HG03439 (cell line): Measurements from ENCODE around the gene NRP1.
A peak's percentile ranks its signal among the peaks of the same experiment; 100 is the strongest.

Source experiments
- ATAC-seq: cut with Tn5 transposase; IDR thresholded peaks from one replicate; pipeline ENCODE4 v1.9.1; 2021; ENCODE audit warnings: mild to moderate bottlenecking, moderate library complexity; ENCODE audit not compliant: unreplicated experiment

Gene NRP1

GRCh38 chr10:33267708-33268107, 66.8 kb downstream of the NRP1 start:
- no peak for ATAC-seq

GRCh38 chr10:33265621-33266020, 68.8 kb downstream of the NRP1 start:
- peak; percentile 54 for ATAC-seq

- ATAC-seq = no peak
Observed at GRCh38 chr10:33263453-33263852, 71.0 kb downstream of the NRP1 start.

GRCh38 chr10:33262871-33263270, 71.6 kb downstream of the NRP1 start:
- no peak for ATAC-seq

GRCh38 chr10:33260403-33261149, 73.9 kb downstream of the NRP1 start:
- no peak for ATAC-seq

- no peak for ATAC-seq
Observed at GRCh38 chr10:33258967-33259366, 75.5 kb downstream of the NRP1 start.

GRCh38 chr10:33257439-33258080, 76.9 kb downstream of the NRP1 start:
- no peak for ATAC-seq

- no peak for ATAC-seq
Observed at GRCh38 chr10:33256458-33256857, 78.0 kb downstream of the NRP1 start.

- no peak for ATAC-seq
Observed at GRCh38 chr10:33254556-33255160, 79.8 kb downstream of the NRP1 start.

GRCh38 chr10:33253411-33253810, 81.1 kb downstream of the NRP1 start:
- ATAC-seq = no peak

- ATAC-seq = no peak
Observed at GRCh38 chr10:33252794-33253203, 81.7 kb downstream of the NRP1 start.

- ATAC-seq = no peak
Observed at GRCh38 chr10:33252324-33252723, 82.1 kb downstream of the NRP1 start.

- ATAC-seq = no peak
Observed at GRCh38 chr10:33249659-33250345, 84.7 kb downstream of the NRP1 start.

GRCh38 chr10:33249137-33249536, 85.3 kb downstream of the NRP1 start:
- ATAC-seq = no peak

GRCh38 chr10:33248638-33249037, 85.8 kb downstream of the NRP1 start:
- no peak for ATAC-seq

- no peak for ATAC-seq
Observed at GRCh38 chr10:33247221-33247922, 87.1 kb downstream of the NRP1 start.

- no peak for ATAC-seq
Observed at GRCh38 chr10:33245343-33245742, 89.1 kb downstream of the NRP1 start.

- no peak for ATAC-seq
Observed at GRCh38 chr10:33244354-33244967, 90.0 kb downstream of the NRP1 start.

- ATAC-seq = no peak
Observed at GRCh38 chr10:33243703-33244102, 90.8 kb downstream of the NRP1 start.

GRCh38 chr10:33242931-33243330, 91.5 kb downstream of the NRP1 start:
- no peak for ATAC-seq

GRCh38 chr10:33241351-33241750, 93.1 kb downstream of the NRP1 start:
- no peak for ATAC-seq
